OCI-LY1 (cell line): ENCODE measurements around the gene NOD2.
A peak's percentile ranks its signal among the peaks of the same experiment; 100 is the strongest.

Experiments
- H2AFZ ChIP-seq: fragments of 200-600 bp; sonication (generic), shearing (Covaris generic); 2 replicates; pipeline ENCODE4 v1.6.0; 2014; ENCODE audit warnings: antibody characterized with exemption, mild to moderate bottlenecking, low read length
- H3F3A ChIP-seq: fragments of 200-600 bp; sonication (generic), shearing (Covaris generic); 2 replicates; pipeline ENCODE4 v1.6.0; 2014; ENCODE audit warnings: mild to moderate bottlenecking, antibody characterized with exemption, low read length, moderate library complexity; ENCODE audit not compliant: insufficient read depth
- H3K27ac ChIP-seq: fragments of 200-600 bp; sonication (generic); 2 replicates; pipeline ENCODE4 v1.5.1; 2014; ENCODE audit warnings: low read length, mixed run types, mild to moderate bottlenecking, low read depth; ENCODE audit not compliant: poor library complexity, severe bottlenecking
- H3K27me3 ChIP-seq: fragments of 200-600 bp; sonication (generic); 2 replicates; pipeline ENCODE4 v1.6.0; 2014; ENCODE audit warnings: antibody characterized with exemption, mild to moderate bottlenecking, low read length, moderate library complexity; ENCODE audit not compliant: insufficient read depth
- H3K36me3 ChIP-seq: fragments of 200-600 bp; sonication (generic); 2 replicates; pipeline ENCODE4 v1.6.1; 2014; ENCODE audit warnings: mild to moderate bottlenecking, antibody characterized with exemption, low read length, moderate library complexity, mixed read lengths; ENCODE audit not compliant: insufficient read depth
- H3K4me1 ChIP-seq: fragments of 200-600 bp; sonication (generic); 2 replicates; pipeline ENCODE4 v1.5.1; 2014; ENCODE audit warnings: mild to moderate bottlenecking, low read length, moderate library complexity; ENCODE audit not compliant: insufficient read depth, severe bottlenecking
- H3K4me2 ChIP-seq: fragments of 200-600 bp; sonication (generic), shearing (Covaris generic); 2 replicates; pipeline ENCODE4 v1.6.1; 2014; ENCODE audit warnings: low read length
- H3K4me3 ChIP-seq: fragments of 200-600 bp; sonication (generic); 2 replicates; pipeline ENCODE4 v1.5.1; 2014; ENCODE audit warnings: low read length, low read depth, mild to moderate bottlenecking, mixed read lengths; ENCODE audit not compliant: poor library complexity, severe bottlenecking
- H3K79me2 ChIP-seq: fragments of 200-600 bp; shearing (Covaris generic); 2 replicates; pipeline ENCODE4 v1.6.1; 2016; ENCODE audit warnings: mixed run types, low read length, mixed read lengths; ENCODE audit not compliant: insufficient read depth
- H3K9ac ChIP-seq: fragments of 200-600 bp; sonication (generic), shearing (Covaris generic); 2 replicates; pipeline ENCODE4 v1.6.1; 2014; ENCODE audit warnings: mild to moderate bottlenecking, low read length, mixed read lengths
- H3K9me2 ChIP-seq: fragments of 200-600 bp; sonication (generic), shearing (Covaris generic); 2 replicates; pipeline ENCODE4 v1.6.1; 2014; ENCODE audit warnings: low read depth, mild to moderate bottlenecking, low read length, mixed read lengths
- H3K9me3 ChIP-seq: fragments of 200-600 bp; shearing (Covaris generic); 2 replicates; pipeline ENCODE4 v1.6.1; 2014; ENCODE audit warnings: low read length, mixed read lengths
- H4K20me1 ChIP-seq: fragments of 200-600 bp; sonication (generic), shearing (Covaris generic); 2 replicates; pipeline ENCODE4 v1.6.0; 2016; ENCODE audit warnings: mild to moderate bottlenecking, low read length; ENCODE audit not compliant: insufficient read depth
- EZH2 ChIP-seq: fragments of 200-600 bp; sonication (generic), shearing (Covaris generic); IDR thresholded peaks from 2 replicates; pipeline ENCODE4 v1.8.0; 2017; ENCODE audit warnings: borderline replicate concordance, mixed run types, mild to moderate bottlenecking, antibody characterized with exemption, low read length, moderate library complexity, mixed read lengths
- TF ChIP-seq, protein P1 (sequence below): fragments of 200-600 bp; sonication (generic), shearing (Covaris generic); IDR thresholded peaks from 2 replicates; pipeline ENCODE4 v1.5.1; 2017; ENCODE audit warnings: mild to moderate bottlenecking, antibody characterized with exemption, low read length, moderate library complexity, mixed read lengths

The NOD2 gene

DNA sequence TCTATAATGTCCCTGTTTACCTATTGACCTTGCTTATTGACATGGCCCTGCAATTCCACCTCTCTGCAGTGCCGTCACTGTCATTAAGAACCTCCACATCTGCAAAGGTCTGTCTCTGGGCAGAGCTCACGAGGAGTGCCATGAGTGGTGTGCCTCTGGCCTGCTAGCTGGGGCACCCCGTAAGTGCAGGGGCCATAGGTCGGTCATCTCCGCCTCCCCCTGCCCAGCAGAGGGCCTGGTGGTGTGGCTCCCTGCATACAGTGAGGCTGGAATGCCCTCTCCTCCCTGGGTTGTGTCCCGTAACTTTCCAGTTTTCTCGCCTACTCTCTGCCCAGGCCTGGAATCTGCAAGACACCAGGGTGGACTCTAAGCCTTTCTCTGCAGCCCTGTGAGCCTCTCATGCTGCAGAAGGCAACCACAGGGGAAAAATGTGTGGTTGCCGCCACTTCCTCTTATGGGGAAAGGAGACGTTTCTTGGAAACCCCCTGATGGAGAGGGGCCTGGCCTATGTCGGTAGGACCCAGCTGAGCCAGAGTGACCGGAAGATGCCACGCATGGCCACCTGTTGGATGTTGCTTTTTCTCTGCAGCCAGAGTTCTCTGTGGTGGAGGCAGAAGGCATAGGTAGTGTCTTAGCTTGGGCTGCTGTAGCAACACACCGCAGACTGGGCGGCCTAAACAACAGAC lies 9.6 kb upstream of the NOD2 start:
- TF ChIP-seq, protein P1, sequence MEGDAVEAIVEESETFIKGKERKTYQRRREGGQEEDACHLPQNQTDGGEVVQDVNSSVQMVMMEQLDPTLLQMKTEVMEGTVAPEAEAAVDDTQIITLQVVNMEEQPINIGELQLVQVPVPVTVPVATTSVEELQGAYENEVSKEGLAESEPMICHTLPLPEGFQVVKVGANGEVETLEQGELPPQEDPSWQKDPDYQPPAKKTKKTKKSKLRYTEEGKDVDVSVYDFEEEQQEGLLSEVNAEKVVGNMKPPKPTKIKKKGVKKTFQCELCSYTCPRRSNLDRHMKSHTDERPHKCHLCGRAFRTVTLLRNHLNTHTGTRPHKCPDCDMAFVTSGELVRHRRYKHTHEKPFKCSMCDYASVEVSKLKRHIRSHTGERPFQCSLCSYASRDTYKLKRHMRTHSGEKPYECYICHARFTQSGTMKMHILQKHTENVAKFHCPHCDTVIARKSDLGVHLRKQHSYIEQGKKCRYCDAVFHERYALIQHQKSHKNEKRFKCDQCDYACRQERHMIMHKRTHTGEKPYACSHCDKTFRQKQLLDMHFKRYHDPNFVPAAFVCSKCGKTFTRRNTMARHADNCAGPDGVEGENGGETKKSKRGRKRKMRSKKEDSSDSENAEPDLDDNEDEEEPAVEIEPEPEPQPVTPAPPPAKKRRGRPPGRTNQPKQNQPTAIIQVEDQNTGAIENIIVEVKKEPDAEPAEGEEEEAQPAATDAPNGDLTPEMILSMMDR = no peak
- no peak for TF ChIP-seq EZH2
- H3K27ac ChIP-seq = peak overlapping the region; percentile 42
- H2AFZ ChIP-seq = no peak overlapping the region
- no peaks in the 10 kb centered on the region for H4K20me1 ChIP-seq
- no peak overlapping the region for H3K9ac ChIP-seq
- H3K79me2 ChIP-seq = no peaks in the 10 kb centered on the region
- no peaks in the 10 kb centered on the region for H3K36me3 ChIP-seq
- no peaks in the 10 kb centered on the region for H3F3A ChIP-seq
- no peaks in the 10 kb centered on the region for H3K9me3 ChIP-seq
- H3K4me2 ChIP-seq = no peak overlapping the region; the same call in 1 of the 2 replicates
- no peaks in the 10 kb centered on the region for H3K27me3 ChIP-seq
- no peaks in the 10 kb centered on the region for H3K9me2 ChIP-seq
- no peak overlapping the region for H3K4me3 ChIP-seq
- peaks cover 48% of the 10 kb centered on the region for H3K4me1 ChIP-seq

DNA sequence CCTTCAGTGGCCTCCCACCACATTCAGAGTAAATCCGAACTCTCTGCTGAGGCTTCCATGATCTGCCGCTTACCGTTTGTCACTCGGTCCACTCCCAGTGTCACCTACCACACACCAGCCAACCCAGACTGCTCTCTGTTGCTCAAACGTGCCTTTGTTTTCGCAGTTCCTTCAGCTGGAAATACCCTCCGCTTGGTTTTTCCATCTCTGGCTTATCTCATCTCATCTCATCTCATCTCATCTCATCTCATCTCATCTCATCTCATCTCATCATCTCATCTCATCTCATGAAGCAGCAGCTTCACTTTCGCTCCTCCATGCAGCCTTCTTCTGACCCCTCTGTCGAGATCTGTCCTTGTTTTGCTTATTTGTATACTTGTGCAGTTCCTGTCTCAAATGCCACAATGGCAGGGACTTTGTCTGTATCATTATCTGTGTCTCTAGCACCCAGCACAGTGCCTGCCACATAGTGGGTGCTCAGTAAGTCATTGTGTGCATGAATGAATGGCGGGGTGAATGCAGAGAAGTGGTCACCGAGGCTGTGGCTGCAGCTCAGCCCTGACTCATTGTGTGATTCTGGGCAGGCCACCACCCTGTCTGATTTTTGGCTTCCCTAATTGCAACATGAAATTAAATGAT lies 8.5 kb upstream of the NOD2 start:
- H2AFZ ChIP-seq = no peak overlapping the region
- H3K4me2 ChIP-seq = no peak overlapping the region; the same call in 1 of the 2 replicates

DNA sequence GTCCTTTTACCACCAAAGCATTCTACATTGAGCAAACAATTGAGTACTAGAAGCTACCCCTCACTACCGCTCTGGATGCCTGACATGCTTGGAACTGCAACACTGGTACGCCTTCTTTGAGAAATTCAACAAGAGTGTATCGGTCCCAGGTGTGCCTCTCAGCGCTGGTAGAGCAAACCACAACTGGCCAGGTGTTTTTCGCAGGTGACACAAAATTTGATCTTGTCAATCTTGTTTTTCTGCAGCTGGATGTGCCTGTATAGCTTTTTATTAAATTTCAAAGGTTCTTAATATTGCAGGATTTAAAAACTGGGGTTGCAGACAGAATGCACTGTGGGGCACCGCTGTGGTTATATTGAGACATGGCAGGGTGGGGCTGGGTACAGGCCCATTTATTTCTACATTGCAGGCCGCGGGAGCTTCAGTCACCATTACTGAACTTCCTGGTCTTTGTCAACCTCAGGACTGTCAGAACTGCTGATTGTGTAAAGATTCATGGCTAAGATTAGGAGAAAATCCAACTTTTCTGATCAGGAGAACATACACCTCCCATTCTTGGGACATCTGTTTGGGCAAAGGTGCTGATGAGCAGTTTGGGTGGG lies 7.8 kb upstream of the NOD2 start:
- Histone ChIP-seq H3K27me3 (no peaks in the 10 kb centered on the region), H3K4me3 (no peak overlapping the region), H3K4me2 (no peak overlapping the region; the same call in 1 of the 2 replicates), H3K36me3 (no peaks in the 10 kb centered on the region), H4K20me1 (no peaks in the 10 kb centered on the region), H3K9me3 (no peaks in the 10 kb centered on the region), H3K4me1 (peaks cover 40% of the 10 kb centered on the region), H3F3A (no peaks in the 10 kb centered on the region), H3K9me2 (no peaks in the 10 kb centered on the region), H3K27ac (no peak overlapping the region), H3K9ac (no peak overlapping the region), H2AFZ (no peak overlapping the region), H3K79me2 (no peaks in the 10 kb centered on the region)
- TF ChIP-seq EZH2 = no peak
- TF ChIP-seq, protein P1 = no peak

More for the DNA sequence above, 8.5 kb upstream of the NOD2 start:
- Histone ChIP-seq H3K27ac (peak overlapping the region; percentile 42), H3K9me2 (no peaks in the 10 kb centered on the region), H3K9me3 (no peaks in the 10 kb centered on the region), H3K36me3 (no peaks in the 10 kb centered on the region), H3F3A (no peaks in the 10 kb centered on the region), H3K9ac (no peak overlapping the region), H3K79me2 (no peaks in the 10 kb centered on the region), H3K4me3 (no peak overlapping the region), H3K4me1 (peaks cover 46% of the 10 kb centered on the region), H4K20me1 (no peaks in the 10 kb centered on the region), H3K27me3 (no peaks in the 10 kb centered on the region)
- TF ChIP-seq, protein P1 = no peak
- no peak for TF ChIP-seq EZH2
